PC-9 (cell line): ENCODE results near the gene PNMA8C.

Experiments
- CTCF ChIP-seq: fragments of 200-600 bp; sonication (generic); conservative IDR thresholded peaks from 2 replicates; pipeline ENCODE4 v1.6.1; 2017; ENCODE audit warnings: mixed run types, antibody characterized with exemption, mild to moderate bottlenecking, moderate library complexity
- EZH2 ChIP-seq: fragments of 200-600 bp; sonication (generic); IDR thresholded peaks from 2 replicates; pipeline ENCODE4 v1.8.0; 2017; ENCODE audit warnings: antibody characterized with exemption, low read depth

GRCh38 chr19:46453661-46454060 is 24.9 kb upstream of the PNMA8C start:
- TF ChIP-seq CTCF (no peak), EZH2 (no peak)
